K562 (cell line): ENCODE measurements around the gene DHRS2. TPM values are rescaled to one million over a fixed set of nuclear protein-coding genes. Genes with fewer than 3 reads are reported as not detected.

Source experiments
- ARNT ChIP-seq, 2 experiments: fragments of 450-650 bp; IDR thresholded peaks; 2 replicates each; pipeline ENCODE4 v1.6.1; 2016; ENCODE audit warnings: mild to moderate bottlenecking in 1 of 2
- BRCA1 ChIP-seq, 2 experiments: fragments of 450-650 bp in 1 of 2; sonication (generic) in 1 of 2; formaldehyde crosslinking in 1 of 2; IDR thresholded peaks; 2 replicates each; pipeline versions ENCODE4 v1.5.0 to v1.6.1; 2017 to 2020; ENCODE audit warnings: mild to moderate bottlenecking in 1 of 2, missing genetic modification reagents in 1 of 2
- KDM2B ChIP-seq: fragments of 250-450 bp; sonication (Bioruptor Pico); IDR thresholded peaks from 2 replicates; pipeline ENCODE4 v1.8.0; 2021; ENCODE audit warnings: mild to moderate bottlenecking, moderate library complexity
- SMAD2 ChIP-seq: fragments of 150-350 bp; IDR thresholded peaks from 2 replicates; pipeline ENCODE4 v1.6.1; 2014; ENCODE audit warnings: low read depth, mild to moderate bottlenecking, low read length
- ZNF133 ChIP-seq: fragments of 250-450 bp; sonication (Bioruptor Pico); IDR thresholded peaks from 2 replicates; pipeline ENCODE4 v1.4.0; 2020; ENCODE audit warnings: mild to moderate bottlenecking
- ZNF224 ChIP-seq: sonication (generic); formaldehyde crosslinking; IDR thresholded peaks from 2 replicates; pipeline ENCODE4 v1.8.0; 2022; ENCODE audit warnings: mild to moderate bottlenecking, missing genetic modification reagents
- polyA plus RNA-seq, 8 experiments: library from polyadenylated mRNA; depleted of rRNA in 4 of 8; stranded (reverse) in 5 of 8; unstranded in 3 of 8; fragments of >200 nt; fragmentation: Nextera tagmentation in 2 of 8; fragmentation: Illumina TruSeq in 1 of 8; extraction: Ambion mirVana in 2 of 8; extraction: Trizol in 1 of 8; gene quantifications; 2 replicates each; pipeline versions ENCODE4 v1.2.1 to v1.2.3, GENCODE V29; 2011 to 2014; ENCODE audit warnings: inconsistent platforms in 1 of 8, missing spikeins in 1 of 8
- total RNA-seq, 7 experiments: library from RNA; depleted of rRNA in 6 of 7; stranded (reverse); fragments of >200 nt in 6 of 7; fragmentation: Illumina TruSeq in 2 of 7; extraction: Trizol in 2 of 7; gene quantifications; 2 replicates each; pipeline versions ENCODE4 v1.2.1 to v1.2.3, GENCODE V29; 2011 to 2021; ENCODE audit warnings: low replicate concordance in 1 of 7
- TF ChIP-seq, protein P1 (sequence below): sonication (generic); formaldehyde crosslinking; IDR thresholded peaks from 2 replicates; pipeline ENCODE4 v1.8.1; 2023; ENCODE audit warnings: mild to moderate bottlenecking, missing genetic modification reagents, moderate library complexity
- TF ChIP-seq, protein P2 (sequence below): fragments of 450-650 bp; formaldehyde crosslinking; IDR thresholded peaks from 2 replicates; pipeline ENCODE4 v1.4.0; 2022; ENCODE audit warnings: missing genetic modification characterization
- TF ChIP-seq, protein P3 (sequence below): sonication (generic); formaldehyde crosslinking; IDR thresholded peaks from 2 replicates; pipeline ENCODE4 v1.5.0; 2020; ENCODE audit warnings: missing genetic modification reagents

The DHRS2 gene
- total and polyA plus RNA-seq, 9 of the 15 experiments (the other 6 are each of a cell fraction or from before 2014, with no cell fraction given): 2.9 to 96.8 (median 64.4) TPM

DNA sequence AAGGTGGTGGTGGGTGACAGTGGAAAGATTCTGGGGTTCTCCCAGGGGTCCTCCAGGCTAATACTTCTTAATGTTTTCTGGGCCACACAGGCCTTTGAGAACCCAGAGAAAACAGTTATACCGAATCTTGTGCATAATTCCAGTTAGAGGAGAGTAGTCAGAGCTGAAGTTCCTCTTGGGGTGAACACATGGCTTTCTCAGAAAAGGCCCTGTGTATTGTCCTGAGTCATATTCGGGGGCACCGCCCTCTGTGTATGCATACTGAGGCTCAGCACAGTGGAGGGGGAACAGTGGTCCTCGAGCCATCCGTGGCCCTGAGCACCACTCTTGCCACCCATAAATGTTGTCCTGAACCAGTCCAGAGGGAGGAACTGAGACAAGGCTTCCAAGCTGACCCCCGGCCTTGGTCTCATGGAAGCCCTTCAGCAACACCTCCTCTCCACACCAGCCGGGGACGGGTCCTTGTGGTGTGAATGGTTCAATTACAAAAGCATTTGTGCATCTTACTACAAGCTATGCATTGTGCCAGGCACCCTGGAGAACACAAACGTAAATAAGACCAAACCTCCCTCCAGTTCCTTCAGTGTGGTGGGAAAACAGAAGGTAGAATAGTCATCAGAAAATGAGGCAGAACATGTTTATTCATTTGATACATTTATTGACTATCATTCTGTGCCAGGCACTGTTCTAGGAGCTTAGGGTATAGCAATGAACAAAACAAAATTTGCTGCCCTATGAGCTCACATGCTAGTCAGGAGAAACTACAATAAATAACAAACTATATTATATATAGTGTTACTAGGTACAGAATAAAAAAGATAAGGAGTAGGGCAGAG lies 9.9 kb downstream of the DHRS2 start (continued):
- no peak for TF ChIP-seq BRCA1 (IDR thresholded peaks at IDR 0.05)
- TF ChIP-seq BRCA1 (CRISPR knock-in tag; IDR thresholded peaks at IDR 0.05): no peak
- TF ChIP-seq ZNF133: no peak
- TF ChIP-seq, protein P1, sequence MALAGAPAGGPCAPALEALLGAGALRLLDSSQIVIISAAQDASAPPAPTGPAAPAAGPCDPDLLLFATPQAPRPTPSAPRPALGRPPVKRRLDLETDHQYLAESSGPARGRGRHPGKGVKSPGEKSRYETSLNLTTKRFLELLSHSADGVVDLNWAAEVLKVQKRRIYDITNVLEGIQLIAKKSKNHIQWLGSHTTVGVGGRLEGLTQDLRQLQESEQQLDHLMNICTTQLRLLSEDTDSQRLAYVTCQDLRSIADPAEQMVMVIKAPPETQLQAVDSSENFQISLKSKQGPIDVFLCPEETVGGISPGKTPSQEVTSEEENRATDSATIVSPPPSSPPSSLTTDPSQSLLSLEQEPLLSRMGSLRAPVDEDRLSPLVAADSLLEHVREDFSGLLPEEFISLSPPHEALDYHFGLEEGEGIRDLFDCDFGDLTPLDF (CRISPR knock-in tag): no peak
- TF ChIP-seq, protein P2, sequence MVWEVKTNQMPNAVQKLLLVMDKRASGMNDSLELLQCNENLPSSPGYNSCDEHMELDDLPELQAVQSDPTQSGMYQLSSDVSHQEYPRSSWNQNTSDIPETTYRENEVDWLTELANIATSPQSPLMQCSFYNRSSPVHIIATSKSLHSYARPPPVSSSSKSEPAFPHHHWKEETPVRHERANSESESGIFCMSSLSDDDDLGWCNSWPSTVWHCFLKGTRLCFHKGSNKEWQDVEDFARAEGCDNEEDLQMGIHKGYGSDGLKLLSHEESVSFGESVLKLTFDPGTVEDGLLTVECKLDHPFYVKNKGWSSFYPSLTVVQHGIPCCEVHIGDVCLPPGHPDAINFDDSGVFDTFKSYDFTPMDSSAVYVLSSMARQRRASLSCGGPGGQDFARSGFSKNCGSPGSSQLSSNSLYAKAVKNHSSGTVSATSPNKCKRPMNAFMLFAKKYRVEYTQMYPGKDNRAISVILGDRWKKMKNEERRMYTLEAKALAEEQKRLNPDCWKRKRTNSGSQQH (CRISPR knock-in tag): no peak
- TF ChIP-seq KDM2B (CRISPR knock-in tag): no peak
- TF ChIP-seq SMAD2: no peak
- no peak for TF ChIP-seq ZNF224
- TF ChIP-seq ARNT (IDR thresholded peaks at IDR 0.05): no peak
- TF ChIP-seq, protein P3, sequence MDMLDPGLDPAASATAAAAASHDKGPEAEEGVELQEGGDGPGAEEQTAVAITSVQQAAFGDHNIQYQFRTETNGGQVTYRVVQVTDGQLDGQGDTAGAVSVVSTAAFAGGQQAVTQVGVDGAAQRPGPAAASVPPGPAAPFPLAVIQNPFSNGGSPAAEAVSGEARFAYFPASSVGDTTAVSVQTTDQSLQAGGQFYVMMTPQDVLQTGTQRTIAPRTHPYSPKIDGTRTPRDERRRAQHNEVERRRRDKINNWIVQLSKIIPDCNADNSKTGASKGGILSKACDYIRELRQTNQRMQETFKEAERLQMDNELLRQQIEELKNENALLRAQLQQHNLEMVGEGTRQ (CRISPR knock-in tag): no peak
- TF ChIP-seq, all 486 proteins: peak for 5
